Mesodermal cell (in vitro differentiated cells): ENCODE measurements around the gene PHF21A.

Experiments
- H3K27ac ChIP-seq: 2 replicates; pipeline ENCODE4 v1.7.0; 2013; ENCODE audit warnings: mild to moderate bottlenecking, low read depth, low read length, moderate library complexity; ENCODE audit not compliant: severe bottlenecking
- H3K36me3 ChIP-seq: 2 replicates; pipeline ENCODE4 v1.7.1; 2013; ENCODE audit warnings: mild to moderate bottlenecking, low read length, moderate library complexity; ENCODE audit not compliant: control insufficient read depth, insufficient read depth
- H3K4me1 ChIP-seq: one replicate; pipeline ENCODE4 v1.7.1; 2013; ENCODE audit warnings: mild to moderate bottlenecking, low read length; ENCODE audit not compliant: insufficient read depth, control insufficient read depth, poor library complexity, severe bottlenecking
- H3K4me3 ChIP-seq: 2 replicates; pipeline ENCODE4 v1.7.0; 2013; ENCODE audit warnings: low read length, control low read depth, mild to moderate bottlenecking; ENCODE audit not compliant: insufficient read depth, poor library complexity, severe bottlenecking; ENCODE audit errors: extremely low read depth
- H3K9me3 ChIP-seq: 2 replicates; pipeline ENCODE4 v1.7.1; 2013; ENCODE audit warnings: mild to moderate bottlenecking, low read length, moderate library complexity; ENCODE audit not compliant: control insufficient read depth
- WGBS, 2 experiments: methylation state at CpG; one replicate each; pipeline ENCODE4 v1.1.5; 2013; ENCODE audit warnings: missing lambda C conversion rate in 2 of 2; ENCODE audit not compliant: insufficient coverage in 2 of 2; 5-methylcytosine and 5-hydroxymethylcytosine counted together

Gene PHF21A

GRCh38 chr11:46107780-46108179 is 13.5 kb downstream of the PHF21A start:
- no peak overlapping the region for H3K4me3 ChIP-seq
- H3K9me3 ChIP-seq = no peaks in the 10 kb centered on the region
- peaks cover 17% of the 10 kb centered on the region for H3K4me1 ChIP-seq
- H3K27ac ChIP-seq = no peak overlapping the region
- no peaks in the 10 kb centered on the region for H3K36me3 ChIP-seq
- no CpG with 5 or more reads among the region's 2 CpGs for WGBS, 2 experiments

- 83% methylated on average over 1 of the region's 4 CpGs; no CpG with 5 or more reads in 1 of the 2 experiments for WGBS, 2 experiments
- Histone ChIP-seq H3K36me3 (no peaks in the 10 kb centered on the region), H3K9me3 (no peaks in the 10 kb centered on the region), H3K4me3 (no peak overlapping the region), H3K4me1 (peaks cover 17% of the 10 kb centered on the region), H3K27ac (no peak overlapping the region)
Measured at GRCh38 chr11:46107408-46107718, 13.9 kb downstream of the PHF21A start.

GRCh38 chr11:46106530-46107407 is 14.5 kb downstream of the PHF21A start:
- Histone ChIP-seq H3K9me3 (no peaks in the 10 kb centered on the region), H3K36me3 (no peaks in the 10 kb centered on the region), H3K4me3 (no peak overlapping the region), H3K4me1 (peaks cover 17% of the 10 kb centered on the region), H3K27ac (peak overlapping the region; percentile 38)
- 54 to 60% methylated on average over 3 of the region's 5 CpGs for WGBS, 2 experiments

GRCh38 chr11:46105926-46106325 is 15.3 kb downstream of the PHF21A start:
- Histone ChIP-seq H3K4me3 (no peak overlapping the region), H3K4me1 (peaks cover 17% of the 10 kb centered on the region), H3K9me3 (no peaks in the 10 kb centered on the region), H3K36me3 (no peaks in the 10 kb centered on the region), H3K27ac (no peak overlapping the region)
- WGBS, 2 experiments = 89% methylated on average over 1 of the region's 2 CpGs; no CpG with 5 or more reads in 1 of the 2 experiments

GRCh38 chr11:46105134-46105628 is 16.1 kb downstream of the PHF21A start:
- WGBS, 2 experiments = 67 to 74% methylated on average over 5 to 6 of the region's 6 CpGs
- H3K27ac ChIP-seq = no peak overlapping the region
- H3K4me1 ChIP-seq = peaks cover 18% of the 10 kb centered on the region
- no peaks in the 10 kb centered on the region for H3K9me3 ChIP-seq
- no peaks in the 10 kb centered on the region for H3K36me3 ChIP-seq
- H3K4me3 ChIP-seq = no peak overlapping the region

- Histone ChIP-seq H3K4me3 (no peak overlapping the region), H3K27ac (no peak overlapping the region), H3K36me3 (no peaks in the 10 kb centered on the region), H3K9me3 (no peaks in the 10 kb centered on the region), H3K4me1 (peaks cover 22% of the 10 kb centered on the region)
- WGBS, 2 experiments = 74 to 80% methylated on average over 1 to 5 of the region's 6 CpGs
Measured at GRCh38 chr11:46102843-46103242, 18.4 kb downstream of the PHF21A start.

- Histone ChIP-seq H3K4me3 (no peak overlapping the region), H3K4me1 (peaks cover 15% of the 10 kb centered on the region), H3K36me3 (no peaks in the 10 kb centered on the region), H3K27ac (no peak overlapping the region), H3K9me3 (no peaks in the 10 kb centered on the region)
- WGBS, 2 experiments = 100% methylated on average over 1 of the region's 3 CpGs; no CpG with 5 or more reads in 1 of the 2 experiments
Measured at GRCh38 chr11:46100670-46101069, 20.6 kb downstream of the PHF21A start.

- Histone ChIP-seq H3K4me1 (peaks cover 9% of the 10 kb centered on the region), H3K9me3 (no peaks in the 10 kb centered on the region), H3K36me3 (no peaks in the 10 kb centered on the region), H3K4me3 (no peak overlapping the region), H3K27ac (peak overlapping the region; percentile 23)
- 100% methylated on average over 1 of the region's 1 CpG; no CpG with 5 or more reads in 1 of the 2 experiments for WGBS, 2 experiments
Measured at GRCh38 chr11:46099963-46100316, 21.3 kb downstream of the PHF21A start.

GRCh38 chr11:46090375-46090774 is 30.9 kb downstream of the PHF21A start:
- Histone ChIP-seq H3K4me1 (no peaks in the 10 kb centered on the region), H3K4me3 (no peak overlapping the region), H3K27ac (no peak overlapping the region), H3K9me3 (no peaks in the 10 kb centered on the region), H3K36me3 (peaks cover 17% of the 10 kb centered on the region)
- no CpG with 5 or more reads among the region's 1 CpG for WGBS, 2 experiments

GRCh38 chr11:46079662-46080061 is 41.6 kb downstream of the PHF21A start:
- 83 to 100% methylated on average over 1 of the region's 3 CpGs for WGBS, 2 experiments
- Histone ChIP-seq H3K4me3 (no peak overlapping the region), H3K36me3 (peaks cover 22% of the 10 kb centered on the region), H3K4me1 (no peaks in the 10 kb centered on the region), H3K27ac (no peak overlapping the region), H3K9me3 (no peaks in the 10 kb centered on the region)

GRCh38 chr11:46075928-46076327 is 45.3 kb downstream of the PHF21A start:
- no peaks in the 10 kb centered on the region for H3K4me1 ChIP-seq
- H3K9me3 ChIP-seq = no peaks in the 10 kb centered on the region
- peaks cover 32% of the 10 kb centered on the region for H3K36me3 ChIP-seq
- H3K27ac ChIP-seq = no peak overlapping the region
- no peak overlapping the region for H3K4me3 ChIP-seq
- no CpG with 5 or more reads among the region's 2 CpGs for WGBS, 2 experiments
